Transverse colon (tissue), 3 donors: ENCODE results near the gene ITPR2.

Experiments
- CTCF ChIP-seq, 5 experiments: fragments of 200-600 bp in 3 of 5; fragments of 450-650 bp in 2 of 5; sonication (generic) in 3 of 5; IDR thresholded peaks; 1 replicate in 2 of 5; 2 replicates in 3 of 5; pipeline ENCODE4 v1.5.1; 2016 to 2017; ENCODE audit warnings: antibody characterized with exemption in 5 of 5, inconsistent platforms in 3 of 5, mild to moderate bottlenecking in 2 of 5, moderate library complexity in 1 of 5
- EP300 ChIP-seq: sonication (generic); formaldehyde crosslinking; IDR thresholded peaks from one replicate; pipeline ENCODE4 v1.6.1; 2017; ENCODE audit warnings: antibody characterized with exemption, low read depth
- POLR2A ChIP-seq: fragments of 450-650 bp; IDR thresholded peaks from one replicate; pipeline ENCODE4 v1.6.1; 2016; ENCODE audit warnings: antibody characterized with exemption, mild to moderate bottlenecking, moderate library complexity

GRCh38 chr12:26425587-26426260 lies 407.3 kb downstream of the ITPR2 start:
- TF ChIP-seq EP300 = no peak
- TF ChIP-seq POLR2A = no peak
- TF ChIP-seq CTCF (IDR thresholded peaks at IDR 0.05) = no peak
